Measurements from ENCODE around the gene LRIT2.

Gene LRIT2

DNA sequence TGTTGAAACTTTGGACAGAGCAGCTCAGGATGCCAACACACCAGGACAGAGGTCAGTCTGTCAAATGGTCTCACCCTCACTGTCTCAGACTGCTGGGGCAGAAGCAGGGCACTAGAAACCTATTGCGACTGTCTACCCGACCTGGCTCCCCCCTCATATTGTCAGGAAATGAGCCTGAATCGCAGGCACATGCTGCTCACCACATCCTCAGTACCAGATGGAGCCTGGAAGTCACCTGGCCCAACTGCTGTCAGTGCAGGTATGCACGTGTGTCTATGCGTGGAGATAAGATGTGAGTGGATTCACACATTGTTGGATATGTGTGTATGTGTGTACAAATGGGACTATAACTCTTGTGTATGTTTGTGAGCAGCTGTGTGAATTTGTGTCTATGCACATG lies 34.2 kb downstream of the LRIT2 start:
- Histone ChIP-seq H3K9ac (ENCODE audit: low read depth, low read length, poor library complexity, severe bottlenecking) (no peak overlapping the region), H3K4me2 (ENCODE audit: low read depth, low read length, poor library complexity, severe bottlenecking) (no peak overlapping the region), H3K79me2 (ENCODE audit: insufficient read depth, low read length) (no peaks in the 10 kb centered on the region), H3K27me3 (ENCODE audit: insufficient read depth, low read length, poor library complexity, severe bottlenecking) (no peaks in the 10 kb centered on the region), H4K20me1 (ENCODE audit: insufficient read depth, low read length, poor library complexity, severe bottlenecking) (no peaks in the 10 kb centered on the region), H3K4me3 (ENCODE audit: low read length, poor library complexity, severe bottlenecking) (no peak overlapping the region), H2AFZ (ENCODE audit: low read length) (no peak overlapping the region), H3K9me3 (ENCODE audit: insufficient read depth, low read depth, low read length) (no peaks in the 10 kb centered on the region), H3F3A (ENCODE audit: low read depth) (no peaks in the 10 kb centered on the region), H3K36me3 (ENCODE audit: insufficient read depth, low read length) (no peaks in the 10 kb centered on the region), H3K4me1 (ENCODE audit: insufficient read depth, low read length, poor library complexity, severe bottlenecking) (peaks cover 6% of the 10 kb centered on the region), H3K9me2 (replicated peaks; ENCODE audit: low read depth, low read length) (no peaks in the 10 kb centered on the region)
- TF ChIP-seq, protein P1, sequence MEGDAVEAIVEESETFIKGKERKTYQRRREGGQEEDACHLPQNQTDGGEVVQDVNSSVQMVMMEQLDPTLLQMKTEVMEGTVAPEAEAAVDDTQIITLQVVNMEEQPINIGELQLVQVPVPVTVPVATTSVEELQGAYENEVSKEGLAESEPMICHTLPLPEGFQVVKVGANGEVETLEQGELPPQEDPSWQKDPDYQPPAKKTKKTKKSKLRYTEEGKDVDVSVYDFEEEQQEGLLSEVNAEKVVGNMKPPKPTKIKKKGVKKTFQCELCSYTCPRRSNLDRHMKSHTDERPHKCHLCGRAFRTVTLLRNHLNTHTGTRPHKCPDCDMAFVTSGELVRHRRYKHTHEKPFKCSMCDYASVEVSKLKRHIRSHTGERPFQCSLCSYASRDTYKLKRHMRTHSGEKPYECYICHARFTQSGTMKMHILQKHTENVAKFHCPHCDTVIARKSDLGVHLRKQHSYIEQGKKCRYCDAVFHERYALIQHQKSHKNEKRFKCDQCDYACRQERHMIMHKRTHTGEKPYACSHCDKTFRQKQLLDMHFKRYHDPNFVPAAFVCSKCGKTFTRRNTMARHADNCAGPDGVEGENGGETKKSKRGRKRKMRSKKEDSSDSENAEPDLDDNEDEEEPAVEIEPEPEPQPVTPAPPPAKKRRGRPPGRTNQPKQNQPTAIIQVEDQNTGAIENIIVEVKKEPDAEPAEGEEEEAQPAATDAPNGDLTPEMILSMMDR (conservative IDR thresholded peaks at IDR 0.05; ENCODE audit: low read length): no peak
- no peak for TF ChIP-seq EZH2phosphoT487 (IDR thresholded peaks at IDR 0.05; ENCODE audit: borderline replicate concordance)

DNA sequence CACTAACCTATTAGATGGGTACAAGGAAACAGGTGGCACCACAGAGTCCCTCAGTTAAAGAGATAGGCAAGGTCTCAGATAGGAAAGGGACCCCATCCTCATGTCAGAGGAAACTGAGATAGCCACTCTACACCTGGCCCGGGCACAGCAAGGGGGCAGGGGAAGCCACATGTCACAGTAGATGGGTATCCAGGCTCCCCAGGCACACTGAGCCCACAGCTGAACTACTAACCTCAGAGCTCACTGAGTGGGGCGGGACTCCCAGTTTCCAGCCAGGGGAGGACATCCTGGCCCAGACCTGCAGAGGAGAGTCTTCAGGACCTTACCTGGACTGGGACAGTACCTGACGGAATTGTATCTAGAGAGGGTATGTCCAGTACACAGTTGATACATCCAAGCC lies 34.7 kb downstream of the LRIT2 start:
- no peak overlapping the region for H3K4me2 ChIP-seq (ENCODE audit: low read depth, low read length, poor library complexity, severe bottlenecking)
- H3F3A ChIP-seq (ENCODE audit: low read depth): no peaks in the 10 kb centered on the region
- H4K20me1 ChIP-seq (ENCODE audit: insufficient read depth, low read length, poor library complexity, severe bottlenecking): no peaks in the 10 kb centered on the region
- H3K9ac ChIP-seq (ENCODE audit: low read depth, low read length, poor library complexity, severe bottlenecking): no peak overlapping the region
- H3K9me2 ChIP-seq (replicated peaks; ENCODE audit: low read depth, low read length): no peaks in the 10 kb centered on the region
- no peaks in the 10 kb centered on the region for H3K36me3 ChIP-seq (ENCODE audit: insufficient read depth, low read length)
- no peak for TF ChIP-seq EZH2phosphoT487 (IDR thresholded peaks at IDR 0.05; ENCODE audit: borderline replicate concordance)
- TF ChIP-seq, protein P1 (conservative IDR thresholded peaks at IDR 0.05; ENCODE audit: low read length): no peak
- H3K79me2 ChIP-seq (ENCODE audit: insufficient read depth, low read length): no peaks in the 10 kb centered on the region
- H3K4me1 ChIP-seq (ENCODE audit: insufficient read depth, low read length, poor library complexity, severe bottlenecking): peaks cover 6% of the 10 kb centered on the region
- no peak overlapping the region for H2AFZ ChIP-seq (ENCODE audit: low read length)
- H3K27me3 ChIP-seq (ENCODE audit: insufficient read depth, low read length, poor library complexity, severe bottlenecking): no peaks in the 10 kb centered on the region
- H3K9me3 ChIP-seq (ENCODE audit: insufficient read depth, low read depth, low read length): no peaks in the 10 kb centered on the region
- H3K4me3 ChIP-seq (ENCODE audit: low read length, poor library complexity, severe bottlenecking): no peak overlapping the region

DNA sequence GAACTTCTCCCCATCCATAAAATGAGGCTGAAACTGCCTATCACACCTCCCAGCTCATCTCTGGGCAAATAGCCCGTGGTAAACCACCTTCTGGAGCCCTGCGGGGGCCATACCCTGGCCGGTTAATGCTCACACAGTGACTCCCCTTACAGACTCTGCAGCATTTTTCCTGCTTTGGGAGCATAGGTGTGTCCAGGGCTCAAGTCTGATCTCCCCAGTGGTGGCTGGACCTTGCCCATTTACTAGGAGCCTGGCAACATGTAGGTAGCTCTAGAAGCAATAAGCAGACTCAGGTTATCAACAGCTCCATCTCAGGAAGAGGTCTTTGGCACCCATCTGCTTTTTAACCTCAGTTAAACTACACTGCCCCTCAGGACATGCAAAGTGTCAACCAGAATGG lies 36.5 kb downstream of the LRIT2 start:
- Histone ChIP-seq H3K9ac (ENCODE audit: low read depth, low read length, poor library complexity, severe bottlenecking) (no peak overlapping the region), H3K79me2 (ENCODE audit: insufficient read depth, low read length) (no peaks in the 10 kb centered on the region), H3K36me3 (ENCODE audit: insufficient read depth, low read length) (no peaks in the 10 kb centered on the region), H3K4me3 (ENCODE audit: low read length, poor library complexity, severe bottlenecking) (no peak overlapping the region), H3K4me2 (ENCODE audit: low read depth, low read length, poor library complexity, severe bottlenecking) (no peak overlapping the region), H3K9me3 (ENCODE audit: insufficient read depth, low read depth, low read length) (no peaks in the 10 kb centered on the region), H3K27me3 (ENCODE audit: insufficient read depth, low read length, poor library complexity, severe bottlenecking) (no peaks in the 10 kb centered on the region), H4K20me1 (ENCODE audit: insufficient read depth, low read length, poor library complexity, severe bottlenecking) (no peaks in the 10 kb centered on the region), H3K4me1 (ENCODE audit: insufficient read depth, low read length, poor library complexity, severe bottlenecking) (peaks cover 6% of the 10 kb centered on the region), H3K9me2 (replicated peaks; ENCODE audit: low read depth, low read length) (no peaks in the 10 kb centered on the region), H3F3A (ENCODE audit: low read depth) (no peaks in the 10 kb centered on the region), H2AFZ (ENCODE audit: low read length) (no peak overlapping the region)
- TF ChIP-seq, protein P1 (conservative IDR thresholded peaks at IDR 0.05; ENCODE audit: low read length): no peak
- no peak for TF ChIP-seq EZH2phosphoT487 (IDR thresholded peaks at IDR 0.05; ENCODE audit: borderline replicate concordance)

Data from Loucy (cell line).